ENCODE data around the gene CAMSAP1. TPM values are rescaled to one million over a fixed set of nuclear protein-coding genes. Genes with fewer than 3 reads are reported as not detected.

Gene CAMSAP1
- total and polyA plus RNA-seq, 2 donors (not counting 1 experiment from before 2014, with no cell fraction given), result 6.6 to 31.0 TPM

GRCh38 chr9:135823036-135823435 lies 84.3 kb downstream of the CAMSAP1 start:
- 98% methylated on average over 10 of the region's 12 CpGs for WGBS (ENCODE audit: insufficient coverage)
- Histone ChIP-seq H3K4me1 (ENCODE audit: control insufficient read depth in 2 of 2, insufficient read depth in 2 of 2, low read length in 2 of 2) (no peaks in the 10 kb centered on the region), H3K27ac (ENCODE audit: low read length in 2 of 2) (no peak overlapping the region), H3K9ac (ENCODE audit: low read length) (no peak overlapping the region), H3K4me3 (ENCODE audit: control extremely low read depth in 1 of 5, extremely low read depth in 1 of 5, insufficient read depth in 1 of 5, low read depth in 2 of 5, low read length in 4 of 5) (no peak overlapping the region), H3K27me3 (replicated peaks in 1 of 4; ENCODE audit: control extremely low read depth in 1 of 4, control insufficient read depth in 3 of 4, insufficient read depth in 4 of 4, low read length in 3 of 4) (no peaks in the 10 kb centered on the region), H3K4me2 (replicated peaks; ENCODE audit: low read depth, low read length, poor library complexity, severe bottlenecking) (no peak overlapping the region), H2AFZ (ENCODE audit: insufficient read depth, low read depth, low read length, poor library complexity, severe bottlenecking) (no peak overlapping the region), H3K9me3 (ENCODE audit: control extremely low read depth in 1 of 3, control insufficient read depth in 2 of 3, insufficient read depth in 1 of 3, low read length in 2 of 3) (peaks cover 0 to 9% (median 0%) of the 10 kb centered on the region in 3 donors), H3K36me3 (replicated peaks in 1 of 2; ENCODE audit: control extremely low read depth in 1 of 2, control insufficient read depth in 1 of 2, extremely low read depth in 1 of 2, insufficient read depth in 2 of 2, low read length in 1 of 2) (peaks cover 0 to 70% of the 10 kb centered on the region in 2 experiments), H3K79me2 (ENCODE audit: control insufficient read depth, insufficient read depth, low read length) (peaks cover under 1% of the 10 kb centered on the region), H4K20me1 (ENCODE audit: control insufficient read depth, insufficient read depth, low read length, poor library complexity, severe bottlenecking) (no peaks in the 10 kb centered on the region)
- ChIA-PET CTCF (no interaction called here), POLR2A (no interaction called here)
- no peak overlapping the region for H3K27ac Mint-ChIP-seq
- H3K4me1 Mint-ChIP-seq, result no peaks in the 10 kb centered on the region
- H3K4me3 Mint-ChIP-seq, result no peak overlapping the region
- intact Hi-C loops (cut with micrococcal nuclease), result no loop called here
- DNase-seq (no peak), ATAC-seq (ENCODE audit: low read depth) (no peak)
- TF ChIP-seq EZH2 (IDR thresholded peaks at IDR 0.05; ENCODE audit: borderline replicate concordance, insufficient read depth, low read depth, low read length, poor library complexity, severe bottlenecking), result no peak
- TF ChIP-seq CTCF (IDR thresholded peaks at IDR 0.05), result no peak
- no peaks in the 10 kb centered on the region for H3K27me3 Mint-ChIP-seq
- peaks cover under 1% of the 10 kb centered on the region for H3K9me3 Mint-ChIP-seq (ENCODE audit: insufficient read depth)

- no peak for ATAC-seq (ENCODE audit: low read depth)
- Histone ChIP-seq H3K4me2 (replicated peaks; ENCODE audit: low read depth, low read length, poor library complexity, severe bottlenecking) (no peak overlapping the region), H3K9ac (ENCODE audit: low read length) (no peak overlapping the region), H3K79me2 (ENCODE audit: control insufficient read depth, insufficient read depth, low read length) (no peaks in the 10 kb centered on the region), H3K27me3 (replicated peaks in 1 of 4; ENCODE audit: control extremely low read depth in 1 of 4, control insufficient read depth in 3 of 4, insufficient read depth in 4 of 4, low read length in 3 of 4) (no peaks in the 10 kb centered on the region), H3K4me3 (ENCODE audit: control extremely low read depth in 1 of 5, extremely low read depth in 1 of 5, insufficient read depth in 1 of 5, low read depth in 2 of 5, low read length in 4 of 5) (no peak overlapping the region), H4K20me1 (ENCODE audit: control insufficient read depth, insufficient read depth, low read length, poor library complexity, severe bottlenecking) (no peaks in the 10 kb centered on the region), H3K27ac (ENCODE audit: low read length in 2 of 2) (no peak overlapping the region), H2AFZ (ENCODE audit: insufficient read depth, low read depth, low read length, poor library complexity, severe bottlenecking) (no peak overlapping the region), H3K36me3 (replicated peaks in 1 of 2; ENCODE audit: control extremely low read depth in 1 of 2, control insufficient read depth in 1 of 2, extremely low read depth in 1 of 2, insufficient read depth in 2 of 2, low read length in 1 of 2) (peaks cover 0 to 76% of the 10 kb centered on the region in 2 experiments), H3K9me3 (ENCODE audit: control extremely low read depth in 1 of 3, control insufficient read depth in 2 of 3, insufficient read depth in 1 of 3, low read length in 2 of 3) (peaks cover 0 to 2% (median 0%) of the 10 kb centered on the region in 3 donors), H3K4me1 (ENCODE audit: control insufficient read depth in 2 of 2, insufficient read depth in 2 of 2, low read length in 2 of 2) (no peaks in the 10 kb centered on the region)
- ChIA-PET POLR2A (no interaction called here), CTCF (no interaction called here)
- 98% methylated on average over 18 of the region's 18 CpGs for WGBS (ENCODE audit: insufficient coverage)
- Mint-ChIP-seq H3K4me1 (no peaks in the 10 kb centered on the region), H3K27me3 (no peaks in the 10 kb centered on the region), H3K4me3 (no peak overlapping the region), H3K27ac (no peak overlapping the region), H3K9me3 (ENCODE audit: insufficient read depth) (no peaks in the 10 kb centered on the region)
- no peak for DNase-seq
- TF ChIP-seq CTCF (IDR thresholded peaks at IDR 0.05) (no peak), EZH2 (IDR thresholded peaks at IDR 0.05; ENCODE audit: borderline replicate concordance, insufficient read depth, low read depth, low read length, poor library complexity, severe bottlenecking) (no peak)
- intact Hi-C loops (cut with micrococcal nuclease), result no loop called here
These were observed 85.0 kb downstream of the CAMSAP1 start for GRCh38 chr9:135822374-135822755.
